ENCODE results near the gene TGFBR2.

GRCh38 chr3:30649572-30650318, 43.3 kb downstream of the TGFBR2 start:
- TF ChIP-seq, protein P1, sequence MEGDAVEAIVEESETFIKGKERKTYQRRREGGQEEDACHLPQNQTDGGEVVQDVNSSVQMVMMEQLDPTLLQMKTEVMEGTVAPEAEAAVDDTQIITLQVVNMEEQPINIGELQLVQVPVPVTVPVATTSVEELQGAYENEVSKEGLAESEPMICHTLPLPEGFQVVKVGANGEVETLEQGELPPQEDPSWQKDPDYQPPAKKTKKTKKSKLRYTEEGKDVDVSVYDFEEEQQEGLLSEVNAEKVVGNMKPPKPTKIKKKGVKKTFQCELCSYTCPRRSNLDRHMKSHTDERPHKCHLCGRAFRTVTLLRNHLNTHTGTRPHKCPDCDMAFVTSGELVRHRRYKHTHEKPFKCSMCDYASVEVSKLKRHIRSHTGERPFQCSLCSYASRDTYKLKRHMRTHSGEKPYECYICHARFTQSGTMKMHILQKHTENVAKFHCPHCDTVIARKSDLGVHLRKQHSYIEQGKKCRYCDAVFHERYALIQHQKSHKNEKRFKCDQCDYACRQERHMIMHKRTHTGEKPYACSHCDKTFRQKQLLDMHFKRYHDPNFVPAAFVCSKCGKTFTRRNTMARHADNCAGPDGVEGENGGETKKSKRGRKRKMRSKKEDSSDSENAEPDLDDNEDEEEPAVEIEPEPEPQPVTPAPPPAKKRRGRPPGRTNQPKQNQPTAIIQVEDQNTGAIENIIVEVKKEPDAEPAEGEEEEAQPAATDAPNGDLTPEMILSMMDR (conservative IDR thresholded peaks at IDR 0.05; ENCODE audit: low read depth, low read length) = no peak
- no peak for TF ChIP-seq EZH2 (IDR thresholded peaks at IDR 0.05; ENCODE audit: low read length, unreplicated experiment)

Data from PC-3 (cell line).